ENCODE data around the gene SYNDIG1. TPM values are rescaled to one million over a fixed set of nuclear protein-coding genes. Genes with fewer than 3 reads are reported as not detected.

SYNDIG1 gene
- total and polyA plus RNA-seq, 5 donors from 2014 or later: not detected

GRCh38 chr20:24487240-24487639, 17.8 kb downstream of the SYNDIG1 start:
- Histone ChIP-seq H3K27ac (ENCODE audit: insufficient read depth, low read length, poor library complexity, severe bottlenecking) (no peak overlapping the region), H3K9me3 (ENCODE audit: control insufficient read depth in 2 of 2, low read length in 2 of 2) (no peaks in the 10 kb centered on the region), H3K4me1 (ENCODE audit: control insufficient read depth, insufficient read depth, low read length, poor library complexity, severe bottlenecking) (no peaks in the 10 kb centered on the region), H3K27me3 (ENCODE audit: control insufficient read depth, insufficient read depth, low read length) (no peaks in the 10 kb centered on the region), H3K4me3 (ENCODE audit: low read depth, low read length) (no peak overlapping the region), H3K36me3 (ENCODE audit: control insufficient read depth, insufficient read depth, low read length) (no peaks in the 10 kb centered on the region)
- DNase-seq: no peak
- Mint-ChIP-seq H3K27ac (no peak overlapping the region), H3K36me3 (no peaks in the 10 kb centered on the region), H3K4me3 (no peak overlapping the region), H3K9me3 (no peaks in the 10 kb centered on the region), H3K4me1 (peaks cover 0 to 2% (median 0%) of the 10 kb centered on the region in 4 donors), H3K27me3 (no peaks in the 10 kb centered on the region)
- no peak for ATAC-seq (ENCODE audit: low read depth in 2 of 2)

GRCh38 chr20:24487648-24488047, 18.2 kb downstream of the SYNDIG1 start:
- Mint-ChIP-seq H3K36me3 (no peaks in the 10 kb centered on the region), H3K4me1 (peaks cover 0 to 2% (median 0%) of the 10 kb centered on the region in 4 donors), H3K9me3 (no peaks in the 10 kb centered on the region), H3K27ac (no peak overlapping the region), H3K4me3 (no peak overlapping the region), H3K27me3 (no peaks in the 10 kb centered on the region)
- DNase-seq (no peak), ATAC-seq (ENCODE audit: low read depth in 2 of 2) (no peak)
- no peak overlapping the region for H3K27ac ChIP-seq (ENCODE audit: insufficient read depth, low read length, poor library complexity, severe bottlenecking)
- H3K9me3 ChIP-seq (ENCODE audit: control insufficient read depth in 2 of 2, low read length in 2 of 2): no peaks in the 10 kb centered on the region
- H3K4me1 ChIP-seq (ENCODE audit: control insufficient read depth, insufficient read depth, low read length, poor library complexity, severe bottlenecking): no peaks in the 10 kb centered on the region
- H3K27me3 ChIP-seq (ENCODE audit: control insufficient read depth, insufficient read depth, low read length): no peaks in the 10 kb centered on the region
- H3K36me3 ChIP-seq (ENCODE audit: control insufficient read depth, insufficient read depth, low read length): no peaks in the 10 kb centered on the region
- H3K4me3 ChIP-seq (ENCODE audit: low read depth, low read length): no peak overlapping the region

GRCh38 chr20:24488064-24488799, 18.8 kb downstream of the SYNDIG1 start:
- Histone ChIP-seq H3K27ac (ENCODE audit: insufficient read depth, low read length, poor library complexity, severe bottlenecking) (no peak overlapping the region), H3K36me3 (ENCODE audit: control insufficient read depth, insufficient read depth, low read length) (no peaks in the 10 kb centered on the region), H3K4me3 (ENCODE audit: low read depth, low read length) (no peak overlapping the region), H3K9me3 (ENCODE audit: control insufficient read depth in 2 of 2, low read length in 2 of 2) (no peaks in the 10 kb centered on the region), H3K27me3 (ENCODE audit: control insufficient read depth, insufficient read depth, low read length) (no peaks in the 10 kb centered on the region), H3K4me1 (ENCODE audit: control insufficient read depth, insufficient read depth, low read length, poor library complexity, severe bottlenecking) (no peaks in the 10 kb centered on the region)
- peaks cover 0 to 2% (median 0%) of the 10 kb centered on the region in 4 donors for H3K4me1 Mint-ChIP-seq
- ATAC-seq (ENCODE audit: low read depth in 2 of 2) (no peak), DNase-seq (no peak)
- H3K4me3 Mint-ChIP-seq: no peak overlapping the region
- no peaks in the 10 kb centered on the region for H3K27me3 Mint-ChIP-seq
- H3K36me3 Mint-ChIP-seq: no peaks in the 10 kb centered on the region
- no peaks in the 10 kb centered on the region for H3K9me3 Mint-ChIP-seq
- no peak overlapping the region for H3K27ac Mint-ChIP-seq

GRCh38 chr20:24488800-24489175, 19.4 kb downstream of the SYNDIG1 start:
- Mint-ChIP-seq H3K4me1 (peaks cover 0 to 2% (median 0%) of the 10 kb centered on the region in 4 donors), H3K9me3 (no peaks in the 10 kb centered on the region), H3K4me3 (no peak overlapping the region), H3K27ac (no peak overlapping the region), H3K27me3 (no peaks in the 10 kb centered on the region), H3K36me3 (no peaks in the 10 kb centered on the region)
- H3K4me3 ChIP-seq (ENCODE audit: low read depth, low read length): no peak overlapping the region
- no peak for DNase-seq
- no peak for ATAC-seq (ENCODE audit: low read depth in 2 of 2)
- no peaks in the 10 kb centered on the region for H3K27me3 ChIP-seq (ENCODE audit: control insufficient read depth, insufficient read depth, low read length)
- H3K27ac ChIP-seq (ENCODE audit: insufficient read depth, low read length, poor library complexity, severe bottlenecking): no peak overlapping the region
- no peaks in the 10 kb centered on the region for H3K9me3 ChIP-seq (ENCODE audit: control insufficient read depth in 2 of 2, low read length in 2 of 2)
- no peaks in the 10 kb centered on the region for H3K4me1 ChIP-seq (ENCODE audit: control insufficient read depth, insufficient read depth, low read length, poor library complexity, severe bottlenecking)
- H3K36me3 ChIP-seq (ENCODE audit: control insufficient read depth, insufficient read depth, low read length): no peaks in the 10 kb centered on the region

GRCh38 chr20:24489193-24489592, 19.8 kb downstream of the SYNDIG1 start:
- Histone ChIP-seq H3K27me3 (ENCODE audit: control insufficient read depth, insufficient read depth, low read length) (no peaks in the 10 kb centered on the region), H3K36me3 (ENCODE audit: control insufficient read depth, insufficient read depth, low read length) (no peaks in the 10 kb centered on the region), H3K9me3 (ENCODE audit: control insufficient read depth in 2 of 2, low read length in 2 of 2) (no peaks in the 10 kb centered on the region), H3K4me3 (ENCODE audit: low read depth, low read length) (no peak overlapping the region), H3K4me1 (ENCODE audit: control insufficient read depth, insufficient read depth, low read length, poor library complexity, severe bottlenecking) (no peaks in the 10 kb centered on the region), H3K27ac (ENCODE audit: insufficient read depth, low read length, poor library complexity, severe bottlenecking) (no peak overlapping the region)
- Mint-ChIP-seq H3K36me3 (no peaks in the 10 kb centered on the region), H3K27ac (peak overlapping the region in 1 of 3 donors; percentile 53), H3K9me3 (no peaks in the 10 kb centered on the region), H3K27me3 (no peaks in the 10 kb centered on the region), H3K4me1 (peaks cover 0 to 2% (median 0%) of the 10 kb centered on the region in 4 donors), H3K4me3 (no peak overlapping the region)
- ATAC-seq (ENCODE audit: low read depth in 2 of 2) (no peak), DNase-seq (no peak)

- H3K36me3 ChIP-seq (ENCODE audit: control insufficient read depth, insufficient read depth, low read length): no peaks in the 10 kb centered on the region
- H3K27ac Mint-ChIP-seq: no peak overlapping the region
- no peaks in the 10 kb centered on the region for H3K9me3 ChIP-seq (ENCODE audit: control insufficient read depth in 2 of 2, low read length in 2 of 2)
- no peak overlapping the region for H3K4me3 ChIP-seq (ENCODE audit: low read depth, low read length)
- no peaks in the 10 kb centered on the region for H3K27me3 ChIP-seq (ENCODE audit: control insufficient read depth, insufficient read depth, low read length)
- ATAC-seq (ENCODE audit: low read depth in 2 of 2): no peak
- H3K4me1 Mint-ChIP-seq: peaks cover 0 to 2% (median 0%) of the 10 kb centered on the region in 4 donors
- no peak overlapping the region for H3K27ac ChIP-seq (ENCODE audit: insufficient read depth, low read length, poor library complexity, severe bottlenecking)
- no peaks in the 10 kb centered on the region for H3K4me1 ChIP-seq (ENCODE audit: control insufficient read depth, insufficient read depth, low read length, poor library complexity, severe bottlenecking)
- DNase-seq: no peak
- no peaks in the 10 kb centered on the region for H3K27me3 Mint-ChIP-seq
- no peaks in the 10 kb centered on the region for H3K36me3 Mint-ChIP-seq
- no peaks in the 10 kb centered on the region for H3K9me3 Mint-ChIP-seq
- no peak overlapping the region for H3K4me3 Mint-ChIP-seq
These were observed 20.3 kb downstream of the SYNDIG1 start for GRCh38 chr20:24489631-24490260.

- ATAC-seq (ENCODE audit: low read depth in 2 of 2) (no peak), DNase-seq (no peak)
- Mint-ChIP-seq H3K27me3 (no peaks in the 10 kb centered on the region), H3K27ac (peak overlapping the region in 1 of 3 donors; percentile 49), H3K9me3 (no peaks in the 10 kb centered on the region), H3K4me3 (no peak overlapping the region), H3K4me1 (peaks cover 0 to 2% (median 0%) of the 10 kb centered on the region in 4 donors), H3K36me3 (no peaks in the 10 kb centered on the region)
- no peak overlapping the region for H3K27ac ChIP-seq (ENCODE audit: insufficient read depth, low read length, poor library complexity, severe bottlenecking)
- no peak overlapping the region for H3K4me3 ChIP-seq (ENCODE audit: low read depth, low read length)
- no peaks in the 10 kb centered on the region for H3K36me3 ChIP-seq (ENCODE audit: control insufficient read depth, insufficient read depth, low read length)
- no peaks in the 10 kb centered on the region for H3K27me3 ChIP-seq (ENCODE audit: control insufficient read depth, insufficient read depth, low read length)
- no peaks in the 10 kb centered on the region for H3K4me1 ChIP-seq (ENCODE audit: control insufficient read depth, insufficient read depth, low read length, poor library complexity, severe bottlenecking)
- no peaks in the 10 kb centered on the region for H3K9me3 ChIP-seq (ENCODE audit: control insufficient read depth in 2 of 2, low read length in 2 of 2)
These were observed 21.2 kb downstream of the SYNDIG1 start for GRCh38 chr20:24490598-24490997.

All from CD4-positive, CD25-positive, alpha-beta regulatory T cell (primary cell).